Measurements from ENCODE around the gene TGFBR2. TPM values are rescaled to one million over a fixed set of nuclear protein-coding genes. Genes with fewer than 3 reads are reported as not detected.

TGFBR2 gene
- total RNA-seq, 1 donor from 2014 or later, result 72.1 TPM

- Mint-ChIP-seq H3K4me3 (ENCODE audit: unreplicated experiment) (peak overlapping the region; percentile 92), H3K27ac (ENCODE audit: unreplicated experiment) (peak overlapping the region; percentile 88), H3K9me3 (ENCODE audit: unreplicated experiment) (no peaks in the 10 kb centered on the region), H3K4me1 (ENCODE audit: unreplicated experiment) (peaks cover 36% of the 10 kb centered on the region), H3K36me3 (ENCODE audit: unreplicated experiment) (peaks cover 6% of the 10 kb centered on the region), H3K27me3 (ENCODE audit: unreplicated experiment) (no peaks in the 10 kb centered on the region)
- no peak for TF ChIP-seq CTCF (IDR thresholded peaks at IDR 0.05)
- DNase-seq (ENCODE audit: extremely low spot score, unreplicated experiment), result no peak
Measured at GRCh38 chr3:30605706-30606300, 598 bp upstream of the TGFBR2 start.

- Mint-ChIP-seq H3K36me3 (ENCODE audit: unreplicated experiment) (peaks cover 7% of the 10 kb centered on the region), H3K27ac (ENCODE audit: unreplicated experiment) (peak overlapping the region; percentile 86), H3K27me3 (ENCODE audit: unreplicated experiment) (no peaks in the 10 kb centered on the region), H3K4me3 (ENCODE audit: unreplicated experiment) (peak overlapping the region; percentile 92), H3K4me1 (ENCODE audit: unreplicated experiment) (peaks cover 50% of the 10 kb centered on the region), H3K9me3 (ENCODE audit: unreplicated experiment) (no peaks in the 10 kb centered on the region)
- TF ChIP-seq CTCF (IDR thresholded peaks at IDR 0.05), result no peak
- no peak for DNase-seq (ENCODE audit: extremely low spot score, unreplicated experiment)
Measured at GRCh38 chr3:30607032-30607833, 832 bp downstream of the TGFBR2 start.

GRCh38 chr3:30608598-30608947 lies 2.2 kb downstream of the TGFBR2 start:
- peak overlapping the region; percentile 63 for H3K4me3 Mint-ChIP-seq (ENCODE audit: unreplicated experiment)
- no peak for TF ChIP-seq CTCF (IDR thresholded peaks at IDR 0.05)
- H3K9me3 Mint-ChIP-seq (ENCODE audit: unreplicated experiment), result no peaks in the 10 kb centered on the region
- no peaks in the 10 kb centered on the region for H3K27me3 Mint-ChIP-seq (ENCODE audit: unreplicated experiment)
- DNase-seq (ENCODE audit: extremely low spot score, unreplicated experiment), result no peak
- no peak overlapping the region for H3K27ac Mint-ChIP-seq (ENCODE audit: unreplicated experiment)
- peaks cover 62% of the 10 kb centered on the region for H3K4me1 Mint-ChIP-seq (ENCODE audit: unreplicated experiment)
- H3K36me3 Mint-ChIP-seq (ENCODE audit: unreplicated experiment), result peaks cover 9% of the 10 kb centered on the region

- H3K9me3 Mint-ChIP-seq (ENCODE audit: unreplicated experiment), result no peaks in the 10 kb centered on the region
- peak overlapping the region; percentile 50 for H3K4me3 Mint-ChIP-seq (ENCODE audit: unreplicated experiment)
- DNase-seq (ENCODE audit: extremely low spot score, unreplicated experiment), result no peak
- H3K4me1 Mint-ChIP-seq (ENCODE audit: unreplicated experiment), result peaks cover 74% of the 10 kb centered on the region
- no peak overlapping the region for H3K27ac Mint-ChIP-seq (ENCODE audit: unreplicated experiment)
- H3K27me3 Mint-ChIP-seq (ENCODE audit: unreplicated experiment), result no peaks in the 10 kb centered on the region
- peaks cover 9% of the 10 kb centered on the region for H3K36me3 Mint-ChIP-seq (ENCODE audit: unreplicated experiment)
- TF ChIP-seq CTCF (IDR thresholded peaks at IDR 0.05), result no peak
Measured at GRCh38 chr3:30609930-30610701, 3.7 kb downstream of the TGFBR2 start.
